Measurements from ENCODE around the gene TBXT. TPM values are rescaled to one million over a fixed set of nuclear protein-coding genes. Genes with fewer than 3 reads are reported as not detected.

TBXT gene, protein sequence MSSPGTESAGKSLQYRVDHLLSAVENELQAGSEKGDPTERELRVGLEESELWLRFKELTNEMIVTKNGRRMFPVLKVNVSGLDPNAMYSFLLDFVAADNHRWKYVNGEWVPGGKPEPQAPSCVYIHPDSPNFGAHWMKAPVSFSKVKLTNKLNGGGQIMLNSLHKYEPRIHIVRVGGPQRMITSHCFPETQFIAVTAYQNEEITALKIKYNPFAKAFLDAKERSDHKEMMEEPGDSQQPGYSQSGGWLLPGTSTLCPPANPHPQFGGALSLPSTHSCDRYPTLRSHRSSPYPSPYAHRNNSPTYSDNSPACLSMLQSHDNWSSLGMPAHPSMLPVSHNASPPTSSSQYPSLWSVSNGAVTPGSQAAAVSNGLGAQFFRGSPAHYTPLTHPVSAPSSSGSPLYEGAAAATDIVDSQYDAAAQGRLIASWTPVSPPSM
- total RNA-seq: not detected
- long read RNA-seq: 0 reads

DNA sequence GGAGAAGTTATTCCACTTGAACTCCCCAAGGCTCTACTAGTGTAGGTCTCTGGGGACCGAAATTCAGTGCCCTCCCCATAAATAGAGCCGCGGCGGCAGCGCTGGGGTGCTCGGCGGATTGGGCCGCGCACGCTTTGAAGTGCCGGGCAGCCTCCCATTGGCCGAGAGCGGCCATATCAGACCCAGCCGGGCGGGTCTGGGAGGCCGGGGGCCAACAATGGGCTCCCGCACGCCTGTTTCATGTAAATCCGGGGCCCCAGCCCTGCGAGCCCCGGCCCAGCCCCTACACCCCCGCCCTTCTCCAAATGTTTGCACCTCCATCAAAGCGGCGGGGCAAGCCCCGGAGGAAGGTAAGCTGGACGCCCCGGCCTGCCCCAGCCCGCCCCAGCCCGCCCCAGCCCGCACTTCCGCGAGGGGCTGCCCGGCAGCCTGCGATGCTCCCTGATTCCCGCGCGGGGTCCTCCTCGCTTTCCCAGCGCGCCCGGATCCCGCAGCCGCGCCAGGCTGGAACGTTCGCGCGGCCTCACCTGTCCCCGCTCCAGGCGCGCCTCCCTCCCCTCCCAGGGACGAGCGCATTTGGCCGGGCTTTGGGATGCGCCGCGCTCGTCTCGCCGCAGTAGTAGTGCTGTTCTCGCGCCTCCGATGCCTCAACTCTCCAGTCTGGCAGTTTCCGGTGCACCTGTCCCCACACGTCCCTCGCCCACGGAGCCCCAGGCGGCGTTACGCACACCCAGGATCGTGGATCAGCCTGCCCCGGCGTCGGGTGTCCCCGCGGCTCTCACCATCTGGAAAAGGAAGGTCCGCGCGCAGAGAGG, at the start of gene TBXT:
Gene TBXT (minus strand): TSS at position 51 of the 815 bp plus-strand sequence. CDS start 260 bp downstream, outside the sequence.
- intact Hi-C loops (cut with DNase I): no loop called here
- ATAC-seq (peak; percentile 13), DNase-seq (no peak)
- Histone ChIP-seq H3K27me3 (peaks cover 87% of the 10 kb centered on the region), H3K9me3 (no peaks in the 10 kb centered on the region), H3K36me3 (no peaks in the 10 kb centered on the region), H3K4me3 (peak within 1 kb of the TSS; percentile 30), H3K27ac (no peak within 1 kb of the TSS), H3K4me1 (peaks cover 20% of the 10 kb centered on the region)
- TF ChIP-seq, protein P1, sequence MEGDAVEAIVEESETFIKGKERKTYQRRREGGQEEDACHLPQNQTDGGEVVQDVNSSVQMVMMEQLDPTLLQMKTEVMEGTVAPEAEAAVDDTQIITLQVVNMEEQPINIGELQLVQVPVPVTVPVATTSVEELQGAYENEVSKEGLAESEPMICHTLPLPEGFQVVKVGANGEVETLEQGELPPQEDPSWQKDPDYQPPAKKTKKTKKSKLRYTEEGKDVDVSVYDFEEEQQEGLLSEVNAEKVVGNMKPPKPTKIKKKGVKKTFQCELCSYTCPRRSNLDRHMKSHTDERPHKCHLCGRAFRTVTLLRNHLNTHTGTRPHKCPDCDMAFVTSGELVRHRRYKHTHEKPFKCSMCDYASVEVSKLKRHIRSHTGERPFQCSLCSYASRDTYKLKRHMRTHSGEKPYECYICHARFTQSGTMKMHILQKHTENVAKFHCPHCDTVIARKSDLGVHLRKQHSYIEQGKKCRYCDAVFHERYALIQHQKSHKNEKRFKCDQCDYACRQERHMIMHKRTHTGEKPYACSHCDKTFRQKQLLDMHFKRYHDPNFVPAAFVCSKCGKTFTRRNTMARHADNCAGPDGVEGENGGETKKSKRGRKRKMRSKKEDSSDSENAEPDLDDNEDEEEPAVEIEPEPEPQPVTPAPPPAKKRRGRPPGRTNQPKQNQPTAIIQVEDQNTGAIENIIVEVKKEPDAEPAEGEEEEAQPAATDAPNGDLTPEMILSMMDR (IDR thresholded peaks at IDR 0.05): no peak

DNA sequence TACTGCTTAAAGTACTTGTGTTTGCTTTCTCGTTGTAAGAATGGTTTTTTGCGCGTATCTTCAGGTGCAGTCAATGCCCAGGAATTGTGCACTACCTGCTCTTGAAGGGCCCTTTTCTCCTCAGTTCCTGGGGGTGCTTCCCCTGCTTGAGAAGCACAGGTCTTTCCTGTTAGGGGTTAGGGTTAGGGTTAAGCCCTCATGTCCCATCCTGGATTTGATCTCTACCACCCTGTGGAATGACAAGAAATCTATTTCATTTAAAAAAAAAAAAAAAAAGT, 39.6 kb upstream of the TBXT start:
- Histone ChIP-seq H3K4me3 (no peak overlapping the region), H3K27me3 (no peaks in the 10 kb centered on the region), H3K4me1 (no peaks in the 10 kb centered on the region), H3K27ac (no peak overlapping the region), H3K36me3 (no peaks in the 10 kb centered on the region), H3K9me3 (no peaks in the 10 kb centered on the region)
- no peak for ATAC-seq
- TF ChIP-seq, protein P1 (IDR thresholded peaks at IDR 0.05): no peak
- no peak for DNase-seq
- intact Hi-C loops (cut with DNase I): no loop called here

DNA sequence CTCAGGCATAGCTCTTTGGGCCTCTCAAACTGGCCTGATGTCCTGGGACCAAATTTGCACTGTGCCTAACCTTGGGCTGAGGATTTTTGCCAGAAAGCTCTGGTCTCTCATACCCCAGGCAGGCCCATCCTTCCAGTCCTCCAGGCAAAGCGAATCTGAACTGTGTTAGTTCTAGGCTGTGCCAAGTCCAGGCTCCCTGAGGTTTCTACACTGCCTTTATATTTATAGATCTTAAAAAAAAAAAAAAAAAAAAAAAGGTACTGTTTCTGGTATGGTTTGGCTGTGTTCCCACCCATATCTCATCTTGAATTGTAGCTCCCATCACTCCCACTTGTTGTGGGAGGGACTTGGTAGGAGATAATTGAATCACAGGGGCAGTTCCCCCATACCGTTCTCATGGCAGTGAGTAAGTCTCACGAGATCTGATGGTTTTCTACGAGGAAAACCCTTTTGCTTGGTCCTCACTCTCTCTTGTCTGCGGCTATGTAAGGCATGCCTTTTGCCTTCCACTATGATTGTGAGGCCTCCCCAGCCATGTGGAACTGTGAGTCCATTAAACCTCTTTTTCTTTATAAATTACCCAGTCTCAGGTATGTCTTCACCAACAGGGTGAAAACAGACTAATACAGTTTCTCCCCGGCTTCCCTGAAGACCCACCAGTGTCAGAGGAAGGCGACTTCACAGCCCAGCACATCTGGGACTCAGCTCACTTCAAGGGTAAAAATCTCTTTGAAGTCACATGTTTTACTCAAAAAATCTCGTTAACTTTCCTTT, 39.0 kb upstream of the TBXT start:
- H3K4me1 ChIP-seq: no peaks in the 10 kb centered on the region
- H3K4me3 ChIP-seq: no peak overlapping the region
- intact Hi-C loops (cut with DNase I): no loop called here
- DNase-seq: no peak
- ATAC-seq: no peak
- TF ChIP-seq, protein P1 (IDR thresholded peaks at IDR 0.05): no peak
- no peak overlapping the region for H3K27ac ChIP-seq
- no peaks in the 10 kb centered on the region for H3K36me3 ChIP-seq
- H3K9me3 ChIP-seq: no peaks in the 10 kb centered on the region
- no peaks in the 10 kb centered on the region for H3K27me3 ChIP-seq

DNA sequence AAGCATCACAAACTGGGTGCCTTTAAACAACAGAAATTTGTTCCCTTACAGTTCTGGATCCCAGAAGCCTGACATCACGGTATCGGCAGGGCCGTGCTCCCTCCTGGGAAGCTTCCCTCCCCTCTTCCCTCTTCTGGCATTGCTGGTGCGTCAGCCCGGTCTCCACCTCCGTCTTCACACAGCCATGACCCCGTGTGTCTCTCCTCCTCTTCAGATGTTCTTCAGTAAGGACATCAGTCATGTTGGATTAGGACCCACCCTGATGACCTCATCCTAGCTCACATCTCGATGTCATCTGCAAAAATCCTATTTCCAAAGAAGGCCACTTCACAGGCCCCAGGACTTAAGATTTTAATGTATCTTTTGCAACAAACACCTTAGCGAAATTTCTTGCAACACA, 38.4 kb upstream of the TBXT start:
- DNase-seq (no peak), ATAC-seq (no peak)
- no peaks in the 10 kb centered on the region for H3K27me3 ChIP-seq
- intact Hi-C loops (cut with DNase I): no loop called here
- H3K9me3 ChIP-seq: no peaks in the 10 kb centered on the region
- no peaks in the 10 kb centered on the region for H3K36me3 ChIP-seq
- no peaks in the 10 kb centered on the region for H3K4me1 ChIP-seq
- TF ChIP-seq, protein P1 (IDR thresholded peaks at IDR 0.05): no peak
- H3K27ac ChIP-seq: no peak overlapping the region
- H3K4me3 ChIP-seq: no peak overlapping the region

DNA sequence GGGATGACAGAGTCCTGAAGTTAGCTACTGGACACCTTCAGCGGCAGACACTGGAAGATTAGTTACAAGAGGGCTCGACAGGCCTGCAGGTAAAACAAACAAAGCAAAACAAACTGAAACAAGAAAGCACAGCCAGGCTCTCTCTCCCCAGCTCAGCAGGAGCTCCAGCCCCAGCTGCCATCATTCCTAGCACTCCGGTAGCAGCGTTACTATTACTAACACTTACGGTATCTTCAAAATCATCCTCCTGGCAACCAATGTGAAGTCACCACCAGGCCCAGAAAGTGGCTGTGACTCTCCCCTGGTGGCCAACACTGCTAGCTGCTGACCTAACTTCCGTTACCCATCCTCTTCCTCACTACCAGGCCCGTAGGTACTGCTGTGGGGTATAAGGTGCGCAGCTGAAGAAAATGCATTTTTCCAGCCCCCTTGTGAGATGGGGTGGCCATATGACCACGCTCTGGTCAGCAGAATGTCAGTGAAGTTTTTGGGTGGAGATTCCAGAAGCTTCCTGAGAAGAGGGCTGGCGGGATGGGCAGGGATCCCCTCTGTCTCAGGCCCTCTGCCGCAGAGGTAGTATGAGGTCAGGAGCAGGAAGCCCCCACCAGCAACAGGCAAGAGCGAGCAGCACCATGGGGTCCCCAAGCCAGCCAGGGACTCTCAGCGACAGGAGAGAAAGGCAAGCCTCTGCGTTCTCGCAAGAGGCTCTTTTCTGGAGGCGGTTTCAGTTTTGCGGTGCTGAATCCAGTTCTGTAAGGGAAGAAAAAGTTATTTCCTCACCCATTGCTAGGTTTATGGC, 37.4 kb upstream of the TBXT start:
- intact Hi-C loops (cut with DNase I): no loop called here
- no peaks in the 10 kb centered on the region for H3K36me3 ChIP-seq
- H3K4me3 ChIP-seq: no peak overlapping the region
- no peaks in the 10 kb centered on the region for H3K9me3 ChIP-seq
- ATAC-seq: peak; percentile 20
- no peak overlapping the region for H3K27ac ChIP-seq
- no peak for DNase-seq
- H3K27me3 ChIP-seq: no peaks in the 10 kb centered on the region
- TF ChIP-seq, protein P1 (IDR thresholded peaks at IDR 0.05): no peak
- no peaks in the 10 kb centered on the region for H3K4me1 ChIP-seq
